ENCODE data around the gene CNNM4.

The CNNM4 gene

DNA sequence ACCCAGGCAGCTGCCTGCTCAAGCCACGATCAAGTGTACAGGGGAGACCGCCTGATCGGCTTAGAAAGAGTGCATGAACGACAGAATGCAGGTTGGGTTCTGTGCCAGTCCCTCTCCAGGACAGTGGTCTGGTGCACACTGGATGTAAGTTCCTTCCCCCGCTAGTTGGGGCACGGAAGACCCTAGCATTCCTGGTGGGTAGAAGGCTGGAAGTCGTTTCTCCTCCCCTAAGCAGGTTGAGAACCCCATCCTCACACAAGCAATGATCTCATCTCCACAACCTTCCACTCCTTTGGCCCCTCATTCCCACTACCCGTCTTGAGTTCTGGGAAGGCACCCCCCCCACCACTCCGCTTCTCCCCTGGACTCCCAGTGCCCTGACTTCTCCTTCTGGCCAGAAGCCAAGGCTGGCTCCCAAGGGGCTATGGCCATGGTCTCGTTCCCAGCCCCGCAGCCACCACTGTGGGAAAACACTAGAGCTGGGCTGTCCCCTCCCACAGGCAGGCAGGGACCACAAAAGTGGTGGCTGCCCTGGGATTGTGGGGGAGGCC is 98.5 kb downstream of the CNNM4 start:
- no peak for DNase-seq (ENCODE audit: low spot score)

DNA sequence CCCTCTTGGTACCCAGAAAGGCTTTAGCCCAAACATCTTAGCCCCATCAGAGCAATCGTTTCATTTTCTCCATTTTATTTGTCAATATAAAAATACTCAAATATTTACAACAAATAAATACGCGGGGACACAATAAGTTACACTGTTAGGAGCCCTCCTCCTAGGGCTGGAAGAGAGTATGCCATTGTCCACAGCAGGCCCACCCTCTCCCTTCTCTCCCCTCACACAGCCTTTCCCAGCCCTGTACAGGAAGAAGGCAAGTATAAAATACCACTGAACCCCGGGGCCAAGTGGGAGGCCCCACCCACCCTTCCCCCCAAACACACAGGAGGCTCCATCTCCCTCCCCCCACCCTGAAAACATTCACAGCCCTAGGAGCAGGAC is 99.0 kb downstream of the CNNM4 start:
- no peak for DNase-seq (ENCODE audit: low spot score)

GRCh38 chr2:96860065-96861029 is 99.6 kb downstream of the CNNM4 start:
- DNase-seq (ENCODE audit: low spot score): no peak

GRCh38 chr2:96861074-96861473 is 100.4 kb downstream of the CNNM4 start:
- no peak for DNase-seq (ENCODE audit: low spot score)

All from SW480 (cell line).